HuH-7 (cell line): ENCODE results near the gene OPA1.

ENCODE experiments used
- DNase-seq: peaks from one replicate; pipeline ENCODE4 v3.0.0; 2011; ENCODE audit warnings: low spot score

OPA1 gene

DNA sequence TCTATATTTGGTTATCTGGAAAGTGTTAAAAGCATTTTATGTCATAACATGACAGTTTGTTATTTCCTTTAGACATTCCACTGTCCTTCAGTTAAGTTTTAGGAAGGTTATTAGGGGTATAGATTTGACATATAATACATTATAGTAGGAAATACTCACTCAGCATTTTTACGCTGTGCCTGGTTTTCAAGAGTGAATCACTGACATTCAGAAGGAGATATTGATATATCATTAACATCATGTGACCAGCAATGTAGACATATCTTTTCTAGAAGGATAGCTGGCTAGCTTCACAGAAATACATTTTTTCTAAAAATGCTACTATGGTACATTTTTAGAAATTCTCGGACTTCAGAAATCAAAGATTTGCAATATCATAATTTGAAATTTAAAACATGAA lies 57.6 kb downstream of the OPA1 start:
- no peak for DNase-seq

DNA sequence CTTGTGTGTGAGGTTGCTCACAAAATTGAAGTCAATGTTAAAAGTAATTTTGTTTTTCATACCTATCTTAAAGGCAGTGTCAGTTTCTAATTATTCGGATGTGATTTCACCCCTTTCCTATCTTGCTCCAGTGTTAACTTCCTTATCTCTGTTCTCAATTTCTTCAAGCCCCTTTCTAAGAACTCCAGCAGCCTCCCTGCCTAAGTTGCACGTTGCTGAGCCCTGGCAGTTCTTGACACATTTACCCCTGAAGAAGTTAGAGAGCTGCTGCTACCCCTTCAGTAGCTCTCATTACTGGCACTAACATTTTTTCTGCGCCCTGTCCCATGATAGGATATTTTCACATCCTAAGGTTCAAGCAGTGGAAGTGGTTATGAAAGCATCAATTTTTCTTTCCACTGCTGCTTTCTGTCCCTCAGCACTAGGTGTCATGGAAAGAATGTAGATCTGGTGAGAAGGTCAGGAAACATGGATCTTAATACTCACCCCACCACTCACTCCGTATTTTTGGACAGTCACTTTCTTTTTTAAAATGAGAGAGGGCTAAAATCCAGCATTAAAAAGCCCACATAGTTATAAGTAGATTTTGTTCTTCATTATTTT lies 62.9 kb downstream of the OPA1 start:
- DNase-seq: no peak

DNA sequence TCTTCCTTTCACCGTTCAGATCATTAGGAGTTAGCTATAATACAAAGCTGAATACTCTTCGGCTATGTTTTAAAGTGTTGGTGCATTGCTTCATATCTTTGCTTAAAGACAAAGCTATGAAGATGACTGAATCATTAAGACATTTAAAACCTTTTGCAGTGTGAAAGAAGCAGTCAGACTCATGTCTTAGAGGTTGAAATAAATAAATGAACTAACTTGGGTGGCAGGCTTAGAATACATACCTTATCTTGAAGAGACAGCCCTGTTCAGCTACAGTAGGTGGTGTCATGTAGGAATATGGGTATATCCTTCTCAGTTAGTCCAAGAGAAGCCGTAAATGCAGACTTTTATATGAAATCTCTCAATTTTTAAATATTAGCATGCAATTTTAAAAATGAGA lies 63.4 kb downstream of the OPA1 start:
- no peak for DNase-seq

DNA sequence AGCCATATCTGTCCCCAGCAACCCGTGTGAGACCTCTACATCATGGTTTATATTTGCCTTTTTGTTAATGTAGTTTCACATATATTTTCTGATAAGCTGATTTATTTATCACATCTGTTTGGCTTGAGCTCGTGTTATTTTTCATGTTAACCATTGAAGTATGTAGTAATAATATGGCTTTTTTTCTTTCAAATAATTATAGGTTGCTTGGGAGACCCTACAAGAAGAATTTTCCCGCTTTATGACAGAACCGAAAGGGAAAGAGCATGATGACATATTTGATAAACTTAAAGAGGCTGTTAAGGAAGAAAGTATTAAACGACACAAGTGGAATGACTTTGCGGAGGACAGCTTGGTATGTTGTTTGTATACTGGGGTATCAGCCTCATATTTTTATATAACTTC lies 63.9 kb downstream of the OPA1 start:
- no peak for DNase-seq

DNA sequence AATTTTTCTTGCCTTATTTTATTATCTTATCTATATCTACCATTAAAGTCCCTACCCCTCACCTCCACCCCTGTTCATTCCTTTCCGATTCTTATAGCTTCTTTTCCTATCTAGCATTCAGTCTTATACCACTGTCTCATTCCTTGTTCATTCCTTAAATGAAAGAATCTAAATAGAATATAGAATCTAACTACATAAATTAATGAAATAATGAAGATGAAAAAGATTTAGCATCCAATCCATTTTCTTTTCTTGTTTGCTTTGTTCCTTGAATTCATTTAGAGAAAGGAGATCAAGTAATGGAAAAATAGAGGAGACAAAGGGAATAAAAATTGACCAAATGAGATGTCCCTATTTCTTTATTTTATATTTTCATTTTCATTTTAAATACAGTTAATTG lies 67.2 kb downstream of the OPA1 start:
- no peak for DNase-seq

DNA sequence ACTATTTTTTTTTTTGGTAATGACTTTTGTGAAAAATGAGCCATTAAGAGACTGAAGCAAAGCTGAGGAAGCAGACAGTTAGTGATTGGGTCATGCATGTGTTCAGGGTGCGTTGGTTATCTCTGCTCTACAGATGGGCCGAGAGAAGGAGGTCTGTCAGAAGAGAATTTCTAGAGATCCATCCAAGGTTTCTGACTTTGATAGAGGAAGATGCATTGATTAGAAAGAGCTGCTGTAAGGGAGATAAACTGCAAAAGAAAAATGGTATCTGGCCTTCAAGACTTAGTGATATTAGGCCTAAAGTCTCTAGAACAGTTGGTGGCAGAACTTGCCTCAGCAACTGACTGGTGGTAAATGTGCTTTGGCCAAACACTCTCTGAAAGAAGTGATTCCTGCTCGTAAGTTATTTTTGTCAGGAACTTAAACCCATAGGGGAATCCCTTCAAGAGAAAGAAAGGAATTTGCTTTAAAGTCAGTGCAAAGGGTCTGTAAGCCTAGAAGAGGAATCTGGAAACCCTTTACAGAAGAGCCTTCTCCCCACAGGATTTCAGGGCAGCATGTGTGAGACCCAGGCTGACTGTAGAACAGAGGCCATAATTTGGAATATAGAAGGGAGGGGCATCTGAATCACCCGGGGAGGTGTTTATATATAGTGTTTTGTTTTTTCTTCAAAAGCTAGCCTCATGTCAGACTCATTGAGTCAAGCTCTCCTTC lies 67.8 kb downstream of the OPA1 start:
- no peak for DNase-seq

DNA sequence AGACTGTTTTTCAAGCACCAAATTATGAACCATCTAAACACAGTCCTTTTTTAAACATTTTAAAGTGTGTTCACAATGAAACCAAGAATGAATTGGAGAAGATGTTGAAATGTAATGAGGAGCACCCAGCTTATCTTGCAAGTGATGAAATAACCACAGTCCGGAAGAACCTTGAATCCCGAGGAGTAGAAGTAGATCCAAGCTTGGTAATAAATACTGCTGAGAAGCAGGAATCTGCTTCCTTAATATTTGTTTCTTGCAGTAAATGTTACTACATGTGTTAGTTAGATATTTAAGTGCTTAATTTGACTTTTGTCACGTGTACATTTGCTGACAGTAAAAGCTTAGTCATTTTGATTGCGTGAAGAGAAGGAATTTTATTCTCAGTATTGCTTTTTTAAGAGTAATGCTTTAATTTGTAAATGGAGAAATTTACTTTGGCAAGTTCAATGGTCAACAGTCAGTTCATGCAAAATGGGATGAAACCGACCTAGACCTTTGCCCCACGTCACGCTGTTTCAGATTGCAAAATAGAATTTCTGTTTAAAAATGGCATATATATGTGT lies 69.8 kb downstream of the OPA1 start:
- DNase-seq: no peak

DNA sequence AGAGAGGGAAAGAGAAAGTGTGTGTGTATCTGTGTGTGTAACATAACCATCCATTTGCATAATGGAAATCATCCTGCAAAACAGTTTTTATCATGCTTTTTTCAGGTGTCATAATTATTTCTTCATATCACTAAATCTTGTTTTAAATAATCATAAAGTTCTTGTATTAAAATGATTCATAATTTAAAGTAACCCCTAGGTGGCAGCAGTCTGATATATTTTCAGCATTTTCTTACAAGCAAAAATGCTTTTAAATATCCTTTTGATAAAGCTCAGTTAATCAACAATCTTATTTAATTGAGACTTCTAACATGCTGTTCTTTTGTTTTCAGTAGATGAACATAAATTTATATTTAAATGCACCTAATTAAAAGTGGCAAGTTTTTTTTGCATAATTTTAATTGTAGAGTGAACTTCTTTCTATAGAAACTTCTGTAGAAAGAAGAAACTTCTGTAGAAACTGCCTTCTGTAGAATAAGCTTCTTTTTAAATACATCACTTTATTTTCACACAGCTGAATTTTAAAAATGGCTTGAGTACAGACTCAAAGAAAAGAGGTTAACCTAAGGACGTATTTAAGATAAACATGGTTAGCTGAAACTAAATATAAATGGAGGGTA lies 72.5 kb downstream of the OPA1 start:
- DNase-seq: no peak

DNA sequence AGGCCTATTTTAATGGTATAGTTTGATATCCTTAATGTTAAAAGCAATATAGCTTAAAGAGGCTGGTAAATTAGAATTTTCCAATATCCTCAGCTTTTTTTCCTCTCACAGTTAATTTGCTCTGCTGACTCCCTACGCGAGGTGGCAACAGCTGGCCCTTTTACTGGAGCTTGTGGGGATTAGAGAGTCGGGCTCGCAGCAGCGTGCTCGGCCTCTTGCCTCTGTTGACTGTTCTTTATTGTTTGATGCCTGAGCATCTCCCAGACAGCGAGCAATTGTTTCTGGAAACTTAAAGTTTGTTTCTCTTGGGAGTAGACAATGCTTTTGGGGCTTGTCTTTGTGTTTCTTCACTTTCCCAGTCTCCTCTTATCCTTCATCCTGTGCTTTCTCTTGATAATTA lies 80.8 kb downstream of the OPA1 start:
- DNase-seq: no peak

DNA sequence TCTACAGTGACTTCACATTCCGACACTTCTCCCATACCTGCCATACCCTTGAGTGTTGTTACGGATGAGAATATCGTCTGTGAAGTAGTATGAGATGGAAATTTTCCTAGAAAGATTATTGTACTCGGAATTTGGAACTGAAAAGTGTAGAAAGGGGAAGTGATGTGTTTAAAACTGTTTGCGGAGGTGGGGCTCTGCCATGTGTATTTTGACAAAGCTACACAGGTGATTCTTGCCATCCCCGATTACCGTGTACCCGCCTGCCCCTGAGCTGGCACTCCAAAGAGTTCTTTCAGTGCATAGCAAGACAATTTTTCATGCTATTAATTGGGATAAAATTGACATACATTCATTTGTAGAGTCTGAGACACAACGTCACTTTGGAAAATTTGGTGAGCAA lies 81.7 kb downstream of the OPA1 start:
- no peak for DNase-seq

DNA sequence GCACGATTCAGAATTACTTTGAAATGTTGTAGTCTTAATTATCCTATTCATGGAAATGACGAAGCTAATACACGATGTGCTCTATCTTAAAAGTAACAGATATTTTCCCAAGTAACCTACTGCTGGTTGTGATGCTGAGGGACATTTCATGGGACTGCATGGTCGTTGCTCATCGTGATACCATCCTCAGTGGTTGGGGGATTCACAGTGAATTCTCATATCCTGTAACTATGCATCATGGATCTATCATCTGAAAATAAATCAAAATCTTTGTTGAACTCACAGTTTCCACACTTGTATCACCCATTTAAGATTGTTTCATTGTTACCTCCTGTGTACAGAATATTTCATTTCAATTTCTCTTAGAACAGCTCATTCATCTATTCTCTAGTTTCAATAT lies 84.7 kb downstream of the OPA1 start:
- no peak for DNase-seq

DNA sequence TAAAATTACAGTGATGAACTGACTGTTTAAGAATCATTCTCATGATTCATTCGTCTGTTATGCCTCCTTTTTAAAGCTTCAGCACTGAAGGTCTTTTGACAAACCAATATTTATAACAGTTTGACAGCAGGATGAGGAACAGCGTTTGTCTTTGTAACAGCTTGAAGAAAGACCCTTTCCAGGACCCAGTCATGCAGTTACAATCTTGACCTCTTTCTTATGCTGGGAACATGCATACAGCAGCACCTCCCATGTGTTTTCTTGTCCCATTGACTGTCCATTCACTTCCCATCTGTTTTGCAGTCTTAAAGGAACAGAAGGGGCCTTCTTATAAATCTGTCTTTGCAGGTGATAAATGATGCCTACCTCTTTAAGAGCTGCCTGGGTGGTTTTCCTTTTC lies 87.2 kb downstream of the OPA1 start:
- no peak for DNase-seq

DNA sequence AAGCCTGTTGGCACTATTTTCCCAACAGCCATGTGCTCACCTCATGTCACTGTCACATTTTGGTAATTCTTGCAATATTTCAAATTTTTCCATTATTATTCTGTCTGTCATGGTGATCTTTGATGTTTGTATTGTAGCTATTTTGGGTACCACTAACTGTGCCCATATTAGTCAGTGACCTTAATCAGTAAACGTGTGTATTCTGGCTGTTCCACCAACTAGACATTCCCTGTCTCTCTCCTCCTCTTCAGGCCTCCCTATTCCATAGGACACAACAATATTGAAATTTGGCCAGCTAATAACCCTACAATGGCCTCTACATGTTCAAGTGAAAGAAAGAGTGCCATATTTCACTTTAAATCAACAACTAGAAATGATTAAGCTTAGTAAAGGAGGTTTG lies 88.6 kb downstream of the OPA1 start:
- no peak for DNase-seq

DNA sequence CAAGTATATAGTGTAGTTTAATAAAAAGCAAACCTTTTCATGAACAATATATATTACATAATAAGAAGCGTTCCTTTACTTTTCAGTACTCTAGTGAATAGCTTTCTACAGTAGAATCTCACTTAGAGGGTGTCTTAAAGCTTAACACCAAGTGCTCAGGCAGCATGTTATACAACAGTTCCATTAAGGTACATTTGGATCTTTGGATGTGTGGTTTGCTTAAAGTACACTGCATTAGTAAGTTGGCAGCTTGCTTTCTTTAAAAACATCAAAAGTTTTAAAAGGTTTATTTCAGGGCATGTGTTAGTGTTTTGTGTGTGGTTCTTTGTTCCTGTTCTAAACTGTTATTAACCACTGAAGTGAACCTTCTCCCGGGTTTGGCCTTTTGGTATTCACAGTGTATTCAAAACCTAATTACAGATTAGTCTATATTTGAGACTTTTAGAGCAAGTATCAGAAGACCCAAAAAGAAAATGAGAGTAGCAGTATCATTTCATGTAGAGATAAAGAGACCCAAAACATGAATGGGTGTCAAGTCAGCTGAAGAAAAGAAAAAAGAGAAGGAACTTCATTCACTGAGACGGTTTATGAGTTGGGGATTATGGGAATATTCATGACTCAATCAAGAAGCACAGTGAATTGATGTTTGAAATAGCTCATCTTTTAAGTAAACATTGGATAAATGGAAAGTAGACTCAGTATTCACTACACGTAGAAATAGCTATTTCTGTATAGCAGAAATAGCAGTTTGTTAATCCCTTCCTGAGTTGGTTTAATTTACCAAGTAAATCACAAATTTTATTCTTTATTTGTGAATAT lies 93.9 kb downstream of the OPA1 start:
- DNase-seq: no peak

DNA sequence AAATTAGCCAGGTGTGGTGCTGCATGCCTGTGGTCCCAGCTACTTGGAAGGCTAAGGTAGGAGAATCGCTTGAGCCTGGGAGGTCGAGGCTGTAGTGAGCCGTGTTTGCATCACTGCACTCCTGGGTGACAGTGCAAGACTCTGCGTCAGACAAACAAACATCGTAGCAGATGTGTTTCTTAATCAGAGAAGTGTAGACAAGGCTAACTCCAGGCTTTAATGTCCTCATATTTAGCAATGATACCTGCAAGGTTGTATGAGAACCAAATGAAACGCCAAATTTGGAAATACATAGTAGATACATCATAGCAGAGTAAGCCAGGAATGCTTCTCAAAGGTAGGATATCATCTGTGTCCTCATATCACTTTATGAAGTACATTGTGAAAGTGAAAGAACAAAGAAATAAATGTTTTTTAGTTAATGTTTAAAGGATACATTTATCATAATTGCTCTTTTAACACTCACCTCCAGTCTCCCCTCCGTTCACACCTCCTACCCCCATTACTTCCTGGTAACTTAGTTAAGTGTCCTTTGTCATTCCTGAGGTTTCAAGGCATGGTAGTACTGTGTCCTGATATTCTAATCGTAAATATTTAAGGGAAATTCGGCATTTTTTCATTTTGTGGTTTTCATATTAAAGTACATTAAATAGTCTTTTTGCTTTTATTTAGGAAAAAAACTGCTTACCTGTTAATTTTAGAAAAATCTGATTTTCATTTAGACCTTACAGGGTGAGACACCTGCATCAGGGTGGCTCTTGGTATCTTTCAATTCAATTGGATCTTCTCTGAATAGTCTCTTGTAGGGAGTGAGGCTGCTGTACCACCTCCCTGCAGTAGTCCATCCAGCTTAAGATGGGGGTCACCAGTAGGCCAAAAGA lies 96.1 kb downstream of the OPA1 start:
- no peak for DNase-seq

DNA sequence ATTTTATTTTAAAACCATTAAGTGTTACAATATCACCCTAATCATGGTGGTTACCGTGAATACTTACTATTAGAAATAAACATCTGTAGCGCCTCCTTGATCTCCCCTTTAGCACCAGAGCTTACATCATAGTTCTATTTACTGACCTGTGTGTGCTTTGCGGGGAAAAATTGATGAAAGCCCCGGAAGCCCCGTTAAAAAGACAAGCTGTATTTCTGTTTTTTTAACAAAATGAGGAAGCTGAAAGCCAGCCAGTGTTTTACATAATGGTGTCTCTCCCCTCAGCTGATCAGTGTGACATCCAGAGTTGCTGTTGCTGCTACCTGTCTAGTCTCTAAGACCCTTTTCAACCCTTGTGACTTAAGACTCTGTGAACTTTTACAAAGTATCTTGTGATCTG lies 100.8 kb downstream of the OPA1 start:
- DNase-seq: no peak

DNA sequence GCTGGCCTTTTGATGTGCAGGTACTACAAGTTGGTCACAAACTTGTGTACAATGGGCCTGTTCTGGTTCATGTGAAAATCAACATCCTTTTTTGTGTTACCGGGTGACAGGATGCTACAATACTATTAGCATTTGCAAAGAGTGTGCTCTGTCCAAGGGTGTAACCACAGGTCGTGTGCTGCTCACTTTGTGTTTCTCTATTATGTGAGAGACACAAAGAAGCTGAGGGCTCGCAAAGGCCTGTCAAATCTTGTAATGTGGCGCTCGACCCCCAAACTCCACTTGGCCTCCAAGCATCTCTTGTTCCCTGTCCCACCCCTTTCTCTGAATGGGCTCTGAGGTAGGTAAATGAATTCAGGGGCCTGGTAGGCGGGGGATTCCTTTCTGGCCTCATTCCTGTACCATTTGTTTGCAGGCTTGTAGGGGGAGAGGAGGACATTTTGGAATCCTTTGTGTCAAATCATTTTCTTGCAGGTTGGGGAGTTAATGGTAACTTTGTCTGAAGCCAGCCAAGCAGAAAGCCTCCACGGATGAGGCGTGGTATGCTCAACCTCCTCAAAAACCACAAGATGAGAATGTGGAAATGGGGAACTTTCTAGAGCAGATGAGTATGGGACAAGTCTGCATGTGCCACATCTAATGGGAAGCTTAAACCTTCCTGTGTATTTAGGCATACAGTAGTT lies 109.1 kb downstream of the OPA1 start:
- DNase-seq: no peak

DNA sequence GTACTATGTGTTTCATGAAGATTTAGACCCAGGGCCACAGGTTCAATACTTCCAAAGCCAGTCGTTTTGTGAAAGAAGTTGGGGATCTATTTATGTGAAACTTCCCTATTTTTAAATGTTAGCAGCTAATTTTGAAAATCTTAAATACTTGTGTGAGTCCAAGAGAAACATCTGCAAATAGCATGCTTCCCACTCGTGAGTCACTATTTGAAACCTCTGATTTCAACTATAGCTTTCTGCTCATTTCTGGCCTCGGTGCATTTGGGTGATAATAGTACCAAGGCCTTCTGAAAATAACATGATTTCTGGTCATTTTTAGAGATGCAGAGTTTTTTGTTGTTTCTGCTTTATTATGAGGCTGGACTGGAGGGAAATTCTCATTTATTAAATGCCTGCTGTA lies 110.0 kb downstream of the OPA1 start:
- DNase-seq: no peak

DNA sequence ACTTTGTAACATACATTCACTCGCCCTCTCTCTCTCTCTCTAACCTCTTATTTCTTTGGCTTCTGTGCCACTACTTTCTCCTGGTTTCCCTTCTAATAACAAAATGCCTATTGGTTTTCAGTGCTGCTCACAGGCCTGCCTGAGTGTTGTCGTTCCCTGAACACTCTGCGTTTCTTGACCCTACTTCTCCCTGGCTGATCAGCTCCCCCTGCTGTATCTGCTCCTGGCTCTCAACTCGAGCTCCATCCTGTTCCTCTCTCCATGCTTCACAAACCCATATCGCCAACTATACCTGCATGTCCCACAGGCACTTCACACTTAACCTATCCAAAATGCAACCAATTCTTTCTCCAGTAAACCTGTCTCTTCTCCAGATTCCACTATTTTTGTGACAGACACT lies 111.4 kb downstream of the OPA1 start:
- no peak for DNase-seq

DNA sequence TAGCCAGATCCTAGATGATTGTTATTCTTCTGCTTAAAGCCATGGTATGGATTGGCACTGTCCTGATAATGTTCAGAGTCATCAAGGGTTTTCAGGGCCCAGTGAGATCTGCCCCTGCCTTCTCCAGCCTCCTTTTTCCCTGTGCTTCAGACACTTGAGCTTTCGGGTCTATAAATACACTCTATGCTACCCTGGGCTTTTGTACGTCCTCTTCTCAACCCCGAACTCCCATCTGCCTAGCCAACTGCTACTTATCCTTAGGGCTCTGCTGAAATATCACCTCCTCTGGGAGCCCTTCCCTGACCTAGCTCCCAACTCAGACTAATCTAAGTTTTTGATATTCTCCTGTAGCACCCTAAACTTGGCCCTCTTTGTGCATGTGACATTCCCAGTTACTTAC lies 115.3 kb downstream of the OPA1 start:
- DNase-seq: no peak
